Prostate gland (tissue), 2 donors: ENCODE results near the gene ZFP36L1.

Experiments used
- POLR2AphosphoS5 ChIP-seq: sonication (generic); formaldehyde crosslinking; IDR thresholded peaks from one replicate; pipeline ENCODE4 v1.6.1; 2017; ENCODE audit warnings: antibody characterized with exemption
- TF ChIP-seq, protein P1 (sequence below), 4 experiments: fragments of 200-600 bp in 2 of 4; fragments of 450-650 bp in 2 of 4; sonication (generic) in 2 of 4; IDR thresholded peaks; 1 replicate in 3 of 4; 2 replicates in 1 of 4; pipeline ENCODE4 v1.5.1; 2016 to 2019; ENCODE audit warnings: antibody characterized with exemption in 4 of 4, mild to moderate bottlenecking in 2 of 4, moderate library complexity in 2 of 4

DNA sequence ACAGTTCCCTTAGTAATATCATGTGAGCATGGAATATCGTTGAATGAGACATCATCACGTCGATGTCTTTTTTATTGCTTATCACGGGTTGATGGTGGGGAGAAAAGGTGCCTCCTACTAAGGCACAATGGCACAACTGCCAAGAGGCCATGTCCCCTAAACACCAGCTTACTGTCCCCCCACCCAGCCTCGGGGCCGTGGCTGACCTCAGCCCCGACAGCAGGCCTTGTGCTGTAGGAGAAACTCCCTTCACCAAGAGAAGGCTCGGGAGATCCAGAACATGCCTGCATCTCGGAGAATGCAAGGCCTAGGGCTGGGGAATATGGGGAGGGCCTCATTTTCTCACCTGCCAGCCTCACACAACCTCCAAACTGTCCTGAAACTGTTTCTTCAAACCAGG, 22.8 kb downstream of the ZFP36L1 start:
- no peak for TF ChIP-seq POLR2AphosphoS5
- TF ChIP-seq, protein P1, sequence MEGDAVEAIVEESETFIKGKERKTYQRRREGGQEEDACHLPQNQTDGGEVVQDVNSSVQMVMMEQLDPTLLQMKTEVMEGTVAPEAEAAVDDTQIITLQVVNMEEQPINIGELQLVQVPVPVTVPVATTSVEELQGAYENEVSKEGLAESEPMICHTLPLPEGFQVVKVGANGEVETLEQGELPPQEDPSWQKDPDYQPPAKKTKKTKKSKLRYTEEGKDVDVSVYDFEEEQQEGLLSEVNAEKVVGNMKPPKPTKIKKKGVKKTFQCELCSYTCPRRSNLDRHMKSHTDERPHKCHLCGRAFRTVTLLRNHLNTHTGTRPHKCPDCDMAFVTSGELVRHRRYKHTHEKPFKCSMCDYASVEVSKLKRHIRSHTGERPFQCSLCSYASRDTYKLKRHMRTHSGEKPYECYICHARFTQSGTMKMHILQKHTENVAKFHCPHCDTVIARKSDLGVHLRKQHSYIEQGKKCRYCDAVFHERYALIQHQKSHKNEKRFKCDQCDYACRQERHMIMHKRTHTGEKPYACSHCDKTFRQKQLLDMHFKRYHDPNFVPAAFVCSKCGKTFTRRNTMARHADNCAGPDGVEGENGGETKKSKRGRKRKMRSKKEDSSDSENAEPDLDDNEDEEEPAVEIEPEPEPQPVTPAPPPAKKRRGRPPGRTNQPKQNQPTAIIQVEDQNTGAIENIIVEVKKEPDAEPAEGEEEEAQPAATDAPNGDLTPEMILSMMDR (IDR thresholded peaks at IDR 0.05) = no peak
